CD4-positive, alpha-beta T cell treated with Interleukin-4 for 1 hour (primary cell): ENCODE measurements around the gene PLIN1.
"Not testable (repeated sequence)": the region's sequence is repeated elsewhere in the genome, so short reads cannot be mapped to it uniquely, and the experiment has no call there.

ENCODE experiments used
- DNase-seq, 2 donors: peaks; one replicate each; pipeline ENCODE4 v3.0.0-alpha.2; 2020 to 2022

The PLIN1 gene, protein sequence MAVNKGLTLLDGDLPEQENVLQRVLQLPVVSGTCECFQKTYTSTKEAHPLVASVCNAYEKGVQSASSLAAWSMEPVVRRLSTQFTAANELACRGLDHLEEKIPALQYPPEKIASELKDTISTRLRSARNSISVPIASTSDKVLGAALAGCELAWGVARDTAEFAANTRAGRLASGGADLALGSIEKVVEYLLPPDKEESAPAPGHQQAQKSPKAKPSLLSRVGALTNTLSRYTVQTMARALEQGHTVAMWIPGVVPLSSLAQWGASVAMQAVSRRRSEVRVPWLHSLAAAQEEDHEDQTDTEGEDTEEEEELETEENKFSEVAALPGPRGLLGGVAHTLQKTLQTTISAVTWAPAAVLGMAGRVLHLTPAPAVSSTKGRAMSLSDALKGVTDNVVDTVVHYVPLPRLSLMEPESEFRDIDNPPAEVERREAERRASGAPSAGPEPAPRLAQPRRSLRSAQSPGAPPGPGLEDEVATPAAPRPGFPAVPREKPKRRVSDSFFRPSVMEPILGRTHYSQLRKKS

DNA sequence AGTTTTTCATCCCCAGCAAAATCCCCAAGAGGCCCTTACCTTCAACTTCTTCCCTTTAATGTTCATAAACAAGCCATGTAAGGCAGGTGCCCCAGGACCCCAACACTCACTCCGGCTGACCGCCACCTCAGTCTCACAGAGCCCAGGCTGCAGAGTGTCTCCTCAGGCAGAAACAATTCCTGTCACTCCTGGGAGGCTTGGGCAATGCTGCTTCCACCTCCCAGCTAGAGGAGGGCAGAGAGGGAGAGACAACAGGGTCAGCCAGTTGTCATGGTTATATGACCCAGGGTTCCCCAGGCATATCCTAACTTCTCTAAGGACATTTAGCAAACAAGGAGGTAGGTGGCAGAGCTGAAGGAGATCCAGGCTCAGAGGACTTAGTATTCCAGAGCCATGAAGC is at the start of gene PLIN1:
PLIN1 (minus strand) TSS at position 156 of the 400 bp plus-strand sequence. CDS start 1,878 bp downstream, outside the sequence.
- DNase-seq: no peak

GRCh38 chr15:89728254-89728653 is 49.1 kb upstream of the PLIN1 start:
- no peak for DNase-seq

DNA sequence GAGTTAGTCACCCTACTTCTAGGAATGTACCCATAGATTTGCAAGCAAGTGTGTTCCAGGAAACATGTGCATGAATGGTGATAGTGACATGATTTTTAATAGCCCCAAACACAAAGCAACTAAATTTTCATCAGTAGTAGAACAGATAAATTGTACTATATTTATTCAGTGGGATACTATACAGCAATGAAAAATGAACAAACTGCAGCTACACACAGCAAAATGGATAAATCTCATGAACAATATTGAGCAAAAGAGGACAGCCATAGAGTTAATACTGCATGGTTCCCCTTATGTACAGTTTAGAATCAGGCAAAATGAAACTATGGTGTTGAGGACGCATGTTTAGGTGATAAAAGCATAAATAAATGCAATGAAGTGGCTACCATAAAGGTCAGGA is 45.9 kb upstream of the PLIN1 start:
- no peak for DNase-seq

DNA sequence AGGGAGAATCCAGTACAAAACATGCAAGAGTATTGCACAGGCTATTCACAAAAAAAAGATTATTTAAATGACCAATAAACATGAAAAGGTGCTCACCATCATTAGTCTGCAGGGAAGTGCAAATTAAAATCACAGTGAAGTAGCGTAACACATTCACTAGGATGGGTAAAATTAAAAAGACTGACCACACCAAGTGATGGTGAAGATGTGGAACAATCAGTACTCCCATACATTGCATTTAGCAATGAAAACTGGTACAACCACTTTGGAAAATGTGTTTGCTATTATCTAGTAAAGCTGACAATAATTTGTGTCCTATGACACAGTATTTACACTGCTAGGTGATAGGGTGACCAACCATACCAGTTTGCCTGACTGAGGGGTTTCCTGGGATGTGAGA is 45.5 kb upstream of the PLIN1 start:
- DNase-seq: no peak

- no peak for DNase-seq
Measured at GRCh38 chr15:89723031-89723430, 43.9 kb upstream of the PLIN1 start.

- no peak for DNase-seq
Measured at GRCh38 chr15:89714775-89715174, 35.6 kb upstream of the PLIN1 start.

DNA sequence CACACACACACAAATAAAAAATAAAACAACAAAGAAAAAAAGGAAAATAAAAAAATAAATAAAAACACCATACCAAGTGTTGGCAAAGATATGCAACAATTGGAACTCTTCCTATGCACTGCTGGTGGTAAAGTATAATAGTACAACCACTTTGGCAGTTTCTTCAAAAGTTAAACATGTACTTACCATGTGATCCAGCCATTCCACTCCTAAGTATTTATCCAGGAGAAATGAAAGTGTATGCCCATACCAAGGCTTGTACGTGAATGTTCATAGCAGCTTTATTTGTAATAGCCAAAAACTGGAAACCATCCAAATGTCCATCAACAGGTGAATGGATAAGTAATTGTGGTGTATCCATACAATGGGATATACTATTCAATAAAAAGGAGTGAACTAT is 28.4 kb upstream of the PLIN1 start:
- DNase-seq: no peak

DNA sequence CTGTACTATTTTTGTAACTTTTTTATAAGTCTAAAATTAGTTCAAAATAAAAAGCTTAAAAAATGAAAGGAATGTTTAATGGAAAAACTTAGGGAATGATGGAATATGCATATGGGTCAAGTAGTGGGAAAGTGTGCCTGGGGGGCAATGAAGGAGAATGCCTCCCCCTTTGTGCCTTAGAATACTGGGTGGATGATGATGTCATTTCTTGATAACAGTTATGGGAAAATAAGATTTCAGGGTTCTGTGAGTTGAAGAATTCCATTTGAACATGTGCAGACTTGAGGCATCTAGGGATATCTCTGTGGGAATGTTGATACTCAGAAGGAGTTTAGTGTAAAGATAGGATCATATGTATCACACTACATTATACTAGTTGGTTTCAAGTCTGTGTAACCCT is 25.2 kb upstream of the PLIN1 start:
- DNase-seq: no peak

DNA sequence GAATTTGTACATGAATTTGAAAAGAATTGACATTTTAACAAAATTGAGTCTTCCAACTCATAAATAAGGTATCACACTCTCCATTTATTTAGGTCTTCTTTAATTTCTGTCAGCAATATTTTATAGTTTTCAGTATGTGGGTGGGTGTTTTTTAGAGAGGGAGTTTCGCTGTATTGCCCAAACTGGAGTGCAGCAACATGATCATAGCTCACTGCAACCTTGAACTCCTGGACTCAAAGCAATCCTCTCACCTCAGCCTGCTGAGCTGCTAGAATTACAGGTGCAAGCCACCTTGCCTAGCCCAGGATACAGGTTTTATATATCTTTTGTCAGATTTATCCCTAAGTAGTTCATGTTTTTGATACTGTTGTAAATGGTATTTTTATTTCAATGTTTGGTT is 16.0 kb upstream of the PLIN1 start:
- no peak for DNase-seq

- DNase-seq: no peak
Measured at GRCh38 chr15:89693696-89694095, 14.5 kb upstream of the PLIN1 start.

- DNase-seq: no peak
Measured at GRCh38 chr15:89693091-89693490, 13.9 kb upstream of the PLIN1 start.

- peak; percentile 81 to 84 for DNase-seq
Measured at GRCh38 chr15:89690276-89691218, 11.4 kb upstream of the PLIN1 start, which contains the start of the genes PEX11A and WDR93. Gene PEX11A (minus strand): TSS chr15:89690754. CDS start chr15:89690632, 122 bp downstream. Gene WDR93 (plus strand): TSS chr15:89690811. CDS start chr15:89701747, 10,936 bp downstream.

DNA sequence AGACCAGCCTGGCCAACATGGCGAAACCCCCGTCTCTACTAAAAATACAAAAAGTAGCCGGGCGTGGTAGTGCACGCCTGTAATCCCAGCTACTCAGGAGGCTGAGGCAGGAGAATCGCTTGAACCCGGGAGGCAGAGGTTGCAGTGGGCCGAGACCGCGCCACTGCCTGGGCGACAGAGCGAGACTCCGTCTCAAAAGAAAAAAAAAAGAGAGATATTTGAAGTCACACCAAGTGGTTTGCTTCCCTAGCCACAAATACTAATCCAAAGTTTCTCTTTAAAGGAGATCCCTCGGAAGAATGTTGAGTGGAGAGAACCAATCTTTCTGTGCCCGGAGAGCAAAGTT is 10.7 kb upstream of the PLIN1 start:
- DNase-seq: not testable (repeated sequence)

- DNase-seq: no peak
Measured at GRCh38 chr15:89686522-89686921, 7.4 kb upstream of the PLIN1 start.

GRCh38 chr15:89685995-89686394 is 6.8 kb upstream of the PLIN1 start:
- no peak for DNase-seq

- no peak for DNase-seq
Measured at GRCh38 chr15:89681146-89681545, 2.0 kb upstream of the PLIN1 start.

DNA sequence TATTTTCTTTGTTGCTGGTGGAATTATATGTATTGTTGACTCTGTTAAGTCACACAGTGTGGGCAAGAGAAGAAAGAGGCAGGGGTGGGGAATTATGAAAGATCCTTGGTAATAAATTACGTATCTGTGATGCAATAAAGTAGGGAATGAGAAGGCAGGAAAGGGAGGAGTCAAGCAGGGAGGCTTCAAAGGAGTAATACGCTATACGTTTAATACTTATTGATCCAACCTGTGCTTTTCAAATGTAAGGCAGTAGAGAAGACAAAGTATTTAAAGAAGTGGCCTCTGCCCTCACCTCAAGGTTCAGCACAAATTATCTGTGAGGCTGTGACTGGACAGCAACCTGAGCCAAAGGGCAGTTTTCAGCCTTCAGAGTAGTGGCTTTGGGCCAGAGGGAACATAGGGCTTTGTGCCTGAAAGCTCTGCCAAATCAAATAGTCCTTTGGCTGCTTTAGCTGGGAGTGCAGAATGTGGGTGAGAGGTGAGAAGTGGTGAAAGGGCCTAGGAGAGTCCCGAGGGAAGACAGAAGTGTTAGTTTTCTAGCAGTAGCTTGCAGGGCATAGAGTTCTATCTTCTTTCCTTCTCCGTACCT is 1.2 kb upstream of the PLIN1 start:
- no peak for DNase-seq

DNA sequence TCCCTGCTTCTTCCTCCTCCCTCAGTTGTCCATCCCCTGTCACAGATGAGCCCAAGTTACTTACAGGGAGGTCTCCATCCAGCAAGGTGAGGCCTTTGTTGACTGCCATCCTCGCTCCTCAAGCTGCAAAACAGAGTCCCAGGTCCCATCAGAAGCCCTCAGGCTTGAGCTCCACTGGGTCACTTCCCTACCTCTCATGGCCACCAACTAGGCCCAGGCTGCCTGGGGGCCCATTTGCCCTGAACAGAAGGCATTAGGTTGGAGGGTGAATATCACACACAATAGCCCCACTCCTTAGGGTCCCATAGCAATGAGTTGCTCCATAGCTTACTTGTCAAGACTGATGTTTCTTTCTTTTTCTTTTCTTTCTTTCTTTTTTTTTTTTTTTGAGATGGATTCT is 1.8 kb downstream of the PLIN1 start:
- DNase-seq: no peak

GRCh38 chr15:89675606-89676005 is 3.6 kb downstream of the PLIN1 start:
- DNase-seq: no peak

DNA sequence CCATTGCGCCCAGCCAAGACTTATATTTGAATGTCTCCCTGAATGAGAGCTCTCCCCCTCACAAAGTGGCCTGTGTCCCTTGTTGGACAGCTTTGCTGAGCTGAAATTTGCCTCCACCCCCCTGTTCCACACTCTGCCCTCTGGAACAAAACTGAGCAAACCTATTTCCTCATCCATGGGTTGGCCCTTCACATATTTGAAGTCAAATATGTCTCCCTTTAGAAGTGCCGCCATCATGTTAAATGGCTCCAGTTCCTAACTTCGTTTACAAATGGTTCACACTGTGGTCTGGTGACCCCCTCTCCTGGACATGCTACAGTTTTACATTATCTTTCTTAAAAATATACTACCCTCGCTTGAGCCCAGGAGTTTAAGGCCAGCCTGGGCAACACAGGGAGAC is 4.6 kb downstream of the PLIN1 start:
- DNase-seq: no peak

DNA sequence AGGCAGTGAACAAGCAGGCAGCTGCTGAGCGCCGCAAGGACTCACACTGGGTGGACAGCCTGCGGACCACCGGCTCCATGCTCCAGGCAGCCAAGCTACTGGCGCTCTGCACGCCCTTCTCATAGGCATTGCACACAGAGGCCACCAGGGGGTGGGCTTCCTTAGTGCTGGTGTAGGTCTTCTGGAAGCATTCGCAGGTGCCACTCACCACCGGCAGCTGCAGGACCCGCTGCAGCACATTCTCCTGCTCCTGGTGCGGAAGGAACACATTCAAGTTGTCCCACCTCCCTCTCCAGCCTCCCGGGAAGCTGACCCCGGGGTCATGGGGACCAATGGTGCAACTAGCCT is 6.0 kb downstream of the PLIN1 start:
- DNase-seq: no peak

DNA sequence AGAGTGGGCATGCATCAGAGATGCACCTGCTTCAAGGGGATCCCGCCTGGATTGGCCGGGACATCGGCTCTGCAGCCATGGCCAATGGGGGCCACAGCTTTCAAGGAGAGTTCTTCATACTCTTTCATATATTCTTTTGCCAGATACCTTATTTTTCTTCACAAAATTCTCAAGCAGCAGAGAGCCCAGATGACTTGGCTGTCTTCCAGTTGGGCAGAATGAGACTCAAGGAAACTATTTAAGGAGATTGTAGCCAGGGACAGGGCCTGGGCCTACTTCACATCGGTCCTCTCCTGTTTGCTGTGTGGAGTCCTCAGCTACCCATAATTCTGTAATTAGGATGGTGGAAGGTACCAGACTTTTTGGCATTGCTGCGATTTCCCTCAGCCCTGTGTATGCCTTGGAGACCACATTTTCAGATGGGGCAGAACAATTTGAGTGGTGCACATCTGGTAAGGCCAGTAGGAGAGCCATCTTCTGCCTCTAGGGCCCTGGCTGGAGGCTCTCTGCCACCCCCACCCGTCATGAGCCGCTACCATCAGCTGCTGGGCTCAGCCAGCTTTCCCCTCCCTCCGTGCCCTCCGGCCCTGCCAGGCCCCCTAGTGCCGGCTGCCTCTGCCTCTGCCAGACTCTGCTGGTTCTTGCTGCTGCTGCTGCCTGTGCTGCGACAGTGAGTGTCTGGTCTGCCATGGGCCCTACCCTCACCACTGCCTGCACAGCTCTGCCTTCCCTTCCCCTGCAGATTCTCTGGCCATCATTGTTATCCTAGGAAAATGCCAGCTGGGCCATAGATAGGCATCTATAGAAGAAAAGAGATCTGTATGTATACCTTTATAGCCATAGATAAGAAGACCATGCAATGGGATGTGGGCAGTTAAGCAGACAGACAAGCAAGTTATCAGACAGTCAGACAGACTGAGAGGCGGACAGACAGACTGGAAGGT is 6.7 kb downstream of the PLIN1 start:
- no peak for DNase-seq
